Activated naive CD8-positive, alpha-beta T cell treated with anti-CD3 and anti-CD28 coated beads for 36 hours (primary cell): Measurements from ENCODE around the gene RSAD1. TPM values are rescaled to one million over a fixed set of nuclear protein-coding genes. Genes with fewer than 3 reads are reported as not detected.
"Not testable (repeated sequence)": the region's sequence is repeated elsewhere in the genome, so short reads cannot be mapped to it uniquely, and the experiment has no call there.

Source experiments
- DNase-seq: peaks from one replicate; pipeline ENCODE4 v3.0.0; 2021
- H3K27ac Mint-ChIP-seq: one replicate; pipeline ENCODE4 v1.8.0; 2022; ENCODE audit warnings: mild to moderate bottlenecking, moderate library complexity, mixed read lengths
- H3K27me3 Mint-ChIP-seq: one replicate; pipeline ENCODE4 v1.8.0; 2022; ENCODE audit warnings: mild to moderate bottlenecking, mixed read lengths
- H3K36me3 Mint-ChIP-seq: one replicate; pipeline ENCODE4 v1.8.0; 2021; ENCODE audit warnings: mild to moderate bottlenecking, mixed read lengths
- H3K4me1 Mint-ChIP-seq: one replicate; pipeline ENCODE4 v1.8.0; 2021; ENCODE audit warnings: mixed read lengths
- H3K4me3 Mint-ChIP-seq: one replicate; pipeline ENCODE4 v1.8.0; 2022; ENCODE audit warnings: mild to moderate bottlenecking, moderate library complexity, mixed read lengths
- H3K9me3 Mint-ChIP-seq: one replicate; pipeline ENCODE4 v1.8.0; 2022; ENCODE audit warnings: mixed read lengths
- total RNA-seq, 2 experiments: library from RNA; stranded (reverse); gene quantifications; one replicate each; pipeline ENCODE4 v1.2.3, GENCODE V29; 2021

Gene RSAD1
- total RNA-seq, 2 experiments from 2014 or later = 36.5 to 37.0 TPM

GRCh38 chr17:50465635-50466034, 13.0 kb upstream of the RSAD1 start:
- H3K4me1 Mint-ChIP-seq = peaks cover 1% of the 10 kb centered on the region
- H3K36me3 Mint-ChIP-seq = no peaks in the 10 kb centered on the region
- H3K27me3 Mint-ChIP-seq = peaks cover 30% of the 10 kb centered on the region
- H3K27ac Mint-ChIP-seq = no peak overlapping the region
- no peak overlapping the region for H3K4me3 Mint-ChIP-seq
- no peak for DNase-seq
- H3K9me3 Mint-ChIP-seq = no peaks in the 10 kb centered on the region

- H3K27me3 Mint-ChIP-seq = peaks cover 34% of the 10 kb centered on the region
- H3K4me3 Mint-ChIP-seq = no peak overlapping the region
- H3K4me1 Mint-ChIP-seq = peaks cover 7% of the 10 kb centered on the region
- no peaks in the 10 kb centered on the region for H3K36me3 Mint-ChIP-seq
- no peak overlapping the region for H3K27ac Mint-ChIP-seq
- H3K9me3 Mint-ChIP-seq = no peaks in the 10 kb centered on the region
- DNase-seq = no peak
Measured at GRCh38 chr17:50466371-50467113, 12.1 kb upstream of the RSAD1 start.

- DNase-seq = no peak
- Mint-ChIP-seq H3K27ac (no peak overlapping the region), H3K4me3 (no peak overlapping the region), H3K36me3 (no peaks in the 10 kb centered on the region), H3K9me3 (no peaks in the 10 kb centered on the region), H3K27me3 (peaks cover 34% of the 10 kb centered on the region), H3K4me1 (peaks cover 7% of the 10 kb centered on the region)
Measured at GRCh38 chr17:50467114-50467854, 11.4 kb upstream of the RSAD1 start.

GRCh38 chr17:50467855-50468303, 10.8 kb upstream of the RSAD1 start:
- no peaks in the 10 kb centered on the region for H3K36me3 Mint-ChIP-seq
- no peak overlapping the region for H3K27ac Mint-ChIP-seq
- H3K4me1 Mint-ChIP-seq = peaks cover 7% of the 10 kb centered on the region
- no peaks in the 10 kb centered on the region for H3K9me3 Mint-ChIP-seq
- peaks cover 34% of the 10 kb centered on the region for H3K27me3 Mint-ChIP-seq
- no peak for DNase-seq
- H3K4me3 Mint-ChIP-seq = no peak overlapping the region

GRCh38 chr17:50468304-50469207, 10.1 kb upstream of the RSAD1 start, which contains the start of gene CHAD:
Gene CHAD (minus strand): TSS chr17:50468880. CDS start chr17:50468813, 67 bp downstream.
- DNase-seq = no peak
- no peaks in the 10 kb centered on the region for H3K36me3 Mint-ChIP-seq
- H3K9me3 Mint-ChIP-seq = no peaks in the 10 kb centered on the region
- peaks cover 34% of the 10 kb centered on the region for H3K27me3 Mint-ChIP-seq
- H3K4me1 Mint-ChIP-seq = peaks cover 7% of the 10 kb centered on the region
- no peak within 1 kb of the TSS for H3K27ac Mint-ChIP-seq
- H3K4me3 Mint-ChIP-seq = no peak within 1 kb of the TSS

- H3K4me3 Mint-ChIP-seq = no peak overlapping the region
- H3K36me3 Mint-ChIP-seq = no peaks in the 10 kb centered on the region
Measured at GRCh38 chr17:50469208-50469605, 9.5 kb upstream of the RSAD1 start.

GRCh38 chr17:50469671-50470305, 8.9 kb upstream of the RSAD1 start:
- H3K27me3 Mint-ChIP-seq = peaks cover 34% of the 10 kb centered on the region
- peaks cover 7% of the 10 kb centered on the region for H3K4me1 Mint-ChIP-seq
- DNase-seq = no peak
- H3K36me3 Mint-ChIP-seq = no peaks in the 10 kb centered on the region
- H3K9me3 Mint-ChIP-seq = no peaks in the 10 kb centered on the region
- H3K27ac Mint-ChIP-seq = no peak overlapping the region
- H3K4me3 Mint-ChIP-seq = no peak overlapping the region

More at GRCh38 chr17:50469208-50469605, 9.5 kb upstream of the RSAD1 start:
- Mint-ChIP-seq H3K4me1 (peaks cover 7% of the 10 kb centered on the region), H3K27me3 (peaks cover 34% of the 10 kb centered on the region), H3K27ac (no peak overlapping the region), H3K9me3 (no peaks in the 10 kb centered on the region)
- no peak for DNase-seq

- peaks cover 34% of the 10 kb centered on the region for H3K27me3 Mint-ChIP-seq
- DNase-seq = no peak
- H3K4me1 Mint-ChIP-seq = peaks cover 7% of the 10 kb centered on the region
- H3K9me3 Mint-ChIP-seq = no peaks in the 10 kb centered on the region
- no peaks in the 10 kb centered on the region for H3K36me3 Mint-ChIP-seq
- H3K4me3 Mint-ChIP-seq = no peak overlapping the region
- H3K27ac Mint-ChIP-seq = no peak overlapping the region
Measured at GRCh38 chr17:50470426-50470825, 8.2 kb upstream of the RSAD1 start.

GRCh38 chr17:50471009-50471905, 7.4 kb upstream of the RSAD1 start:
- no peaks in the 10 kb centered on the region for H3K36me3 Mint-ChIP-seq
- peaks cover 7% of the 10 kb centered on the region for H3K4me1 Mint-ChIP-seq
- H3K9me3 Mint-ChIP-seq = no peaks in the 10 kb centered on the region
- H3K27ac Mint-ChIP-seq = no peak overlapping the region
- H3K27me3 Mint-ChIP-seq = peaks cover 34% of the 10 kb centered on the region
- no peak for DNase-seq
- H3K4me3 Mint-ChIP-seq = no peak overlapping the region

GRCh38 chr17:50472286-50472685, 6.4 kb upstream of the RSAD1 start:
- Mint-ChIP-seq H3K27ac (no peak overlapping the region), H3K9me3 (no peaks in the 10 kb centered on the region)

GRCh38 chr17:50472761-50473161, 5.9 kb upstream of the RSAD1 start:
- not testable (repeated sequence) for H3K36me3 Mint-ChIP-seq, H3K27ac Mint-ChIP-seq, DNase-seq, H3K9me3 Mint-ChIP-seq, H3K4me1 Mint-ChIP-seq, H3K4me3 Mint-ChIP-seq
- H3K27me3 Mint-ChIP-seq = peaks cover 27% of the 10 kb centered on the region

More at GRCh38 chr17:50472286-50472685, 6.4 kb upstream of the RSAD1 start:
- no peak for DNase-seq
- no peaks in the 10 kb centered on the region for H3K36me3 Mint-ChIP-seq
- H3K4me1 Mint-ChIP-seq = peaks cover 7% of the 10 kb centered on the region
- H3K4me3 Mint-ChIP-seq = no peak overlapping the region
- H3K27me3 Mint-ChIP-seq = peaks cover 32% of the 10 kb centered on the region

GRCh38 chr17:50473901-50474300, 4.8 kb upstream of the RSAD1 start:
- Mint-ChIP-seq H3K27me3 (peaks cover 19% of the 10 kb centered on the region), H3K36me3 (no peaks in the 10 kb centered on the region), H3K27ac (no peak overlapping the region), H3K4me3 (no peak overlapping the region), H3K4me1 (peaks cover 13% of the 10 kb centered on the region), H3K9me3 (no peaks in the 10 kb centered on the region)
- no peak for DNase-seq

GRCh38 chr17:50474523-50474922, 4.1 kb upstream of the RSAD1 start:
- H3K4me1 Mint-ChIP-seq = peaks cover 14% of the 10 kb centered on the region
- H3K4me3 Mint-ChIP-seq = no peak overlapping the region
- no peak for DNase-seq
- H3K27ac Mint-ChIP-seq = no peak overlapping the region
- H3K9me3 Mint-ChIP-seq = no peaks in the 10 kb centered on the region
- peaks cover under 1% of the 10 kb centered on the region for H3K36me3 Mint-ChIP-seq
- H3K27me3 Mint-ChIP-seq = peaks cover 15% of the 10 kb centered on the region

- Mint-ChIP-seq H3K4me1 (peaks cover 22% of the 10 kb centered on the region), H3K27me3 (peaks cover 7% of the 10 kb centered on the region), H3K36me3 (peaks cover 4% of the 10 kb centered on the region), H3K4me3 (no peak overlapping the region), H3K9me3 (no peaks in the 10 kb centered on the region), H3K27ac (no peak overlapping the region)
- DNase-seq = no peak
Measured at GRCh38 chr17:50475362-50475761, 3.3 kb upstream of the RSAD1 start.
